Lower leg skin (tissue), 4 donors: ENCODE measurements around the gene RFK. TPM values are rescaled to one million over a fixed set of nuclear protein-coding genes. Genes with fewer than 3 reads are reported as not detected.

Source experiments
- DNase-seq, 2 donors: peaks; one replicate each; pipeline ENCODE4 v3.0.0-alpha.2; 2019; ENCODE audit warnings: low spot score in 2 of 2
- H3K4me3 ChIP-seq: fragments of 200-600 bp; sonication (generic); 2 replicates; pipeline ENCODE4 v1.5.1; 2017; ENCODE audit warnings: mild to moderate bottlenecking, low read depth; ENCODE audit not compliant: poor library complexity, severe bottlenecking
- CTCF ChIP-seq, 3 donors: fragments of 450-650 bp; IDR thresholded peaks; one replicate each; pipeline ENCODE4 v1.5.1; 2016; ENCODE audit warnings: antibody characterized with exemption in 3 of 3, mild to moderate bottlenecking in 3 of 3, moderate library complexity in 2 of 3
- POLR2A ChIP-seq, 2 donors: fragments of 450-650 bp; IDR thresholded peaks; one replicate each; pipeline ENCODE4 v1.6.1; 2016 to 2017; ENCODE audit warnings: antibody characterized with exemption in 2 of 2, mild to moderate bottlenecking in 1 of 2, moderate library complexity in 1 of 2
- WGBS, 2 donors: methylation state at CpG; one replicate each; pipeline ENCODE4 v1.1.5; 2018; 5-methylcytosine and 5-hydroxymethylcytosine counted together
- intact Hi-C: fragments of 100-400 bp; cut with DNase I; formaldehyde crosslinking; loops from one replicate; pipeline ENCODE4 v1.15.0; 2023; ENCODE audit warnings: low total_unique reads
- total RNA-seq, 4 donors: library from RNA; depleted of rRNA; stranded (reverse); fragments of >200 nt; gene quantifications; one replicate each; pipeline ENCODE4 v1.1.0, GENCODE V29; 2016

The RFK gene
- total RNA-seq, 4 donors from 2014 or later, result 10.8 to 20.4 (median 14.1) TPM

GRCh38 chr9:76379494-76379893, 14.7 kb downstream of the RFK start:
- TF ChIP-seq CTCF (IDR thresholded peaks at IDR 0.05), result no peak
- no peak for TF ChIP-seq POLR2A (IDR thresholded peaks at IDR 0.05)
- no peak overlapping the region for H3K4me3 ChIP-seq
- no peak for DNase-seq
- intact Hi-C loops, result no loop called here
- WGBS, 2 donors, result 44 to 67% methylated on average over 2 of the region's 2 CpGs

GRCh38 chr9:76378367-76379073, 15.7 kb downstream of the RFK start:
- intact Hi-C loops, result no loop called here
- 85 to 86% methylated on average over 5 to 6 of the region's 6 CpGs for WGBS, 2 donors
- TF ChIP-seq CTCF (IDR thresholded peaks at IDR 0.05) (no peak), POLR2A (IDR thresholded peaks at IDR 0.05) (no peak)
- no peak overlapping the region for H3K4me3 ChIP-seq
- no peak for DNase-seq

- no peak overlapping the region for H3K4me3 ChIP-seq
- no peak for DNase-seq
- TF ChIP-seq CTCF (IDR thresholded peaks at IDR 0.05) (no peak), POLR2A (IDR thresholded peaks at IDR 0.05) (no peak)
- intact Hi-C loops, result no loop called here
Observed at GRCh38 chr9:76377791-76378190, 16.4 kb downstream of the RFK start.

GRCh38 chr9:76374783-76375559, 19.3 kb downstream of the RFK start:
- intact Hi-C loops, result no loop called here
- TF ChIP-seq CTCF (IDR thresholded peaks at IDR 0.05) (no peak), POLR2A (IDR thresholded peaks at IDR 0.05) (no peak)

GRCh38 chr9:76373784-76374474, 20.3 kb downstream of the RFK start:
- no peak overlapping the region for H3K4me3 ChIP-seq
- no peak for DNase-seq
- intact Hi-C loops, result no loop called here
- TF ChIP-seq CTCF (IDR thresholded peaks at IDR 0.05), result no peak
- TF ChIP-seq POLR2A (IDR thresholded peaks at IDR 0.05), result no peak
- WGBS, 2 donors, result 75 to 79% methylated on average over 6 of the region's 6 CpGs

More at GRCh38 chr9:76374783-76375559, 19.3 kb downstream of the RFK start:
- H3K4me3 ChIP-seq, result no peak overlapping the region
- peak in 1 of 2 donors; percentile 48 for DNase-seq
- WGBS, 2 donors, result 77 to 80% methylated on average over 10 of the region's 10 CpGs
